NOMO-1 treated with dmso at 0.1 percent for 144 hours (cell line): ENCODE measurements around the gene RAB5IF.
"Not testable (repeated sequence)": the region's sequence is repeated elsewhere in the genome, so short reads cannot be mapped to it uniquely, and the experiment has no call there.

Experiments
- DNase-seq: peaks from one replicate; lab custom pipeline; 2025; ENCODE audit not compliant: unreplicated experiment; lab: John Stamatoyannopoulos, UW

The RAB5IF gene, protein sequence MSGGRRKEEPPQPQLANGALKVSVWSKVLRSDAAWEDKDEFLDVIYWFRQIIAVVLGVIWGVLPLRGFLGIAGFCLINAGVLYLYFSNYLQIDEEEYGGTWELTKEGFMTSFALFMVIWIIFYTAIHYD

DNA sequence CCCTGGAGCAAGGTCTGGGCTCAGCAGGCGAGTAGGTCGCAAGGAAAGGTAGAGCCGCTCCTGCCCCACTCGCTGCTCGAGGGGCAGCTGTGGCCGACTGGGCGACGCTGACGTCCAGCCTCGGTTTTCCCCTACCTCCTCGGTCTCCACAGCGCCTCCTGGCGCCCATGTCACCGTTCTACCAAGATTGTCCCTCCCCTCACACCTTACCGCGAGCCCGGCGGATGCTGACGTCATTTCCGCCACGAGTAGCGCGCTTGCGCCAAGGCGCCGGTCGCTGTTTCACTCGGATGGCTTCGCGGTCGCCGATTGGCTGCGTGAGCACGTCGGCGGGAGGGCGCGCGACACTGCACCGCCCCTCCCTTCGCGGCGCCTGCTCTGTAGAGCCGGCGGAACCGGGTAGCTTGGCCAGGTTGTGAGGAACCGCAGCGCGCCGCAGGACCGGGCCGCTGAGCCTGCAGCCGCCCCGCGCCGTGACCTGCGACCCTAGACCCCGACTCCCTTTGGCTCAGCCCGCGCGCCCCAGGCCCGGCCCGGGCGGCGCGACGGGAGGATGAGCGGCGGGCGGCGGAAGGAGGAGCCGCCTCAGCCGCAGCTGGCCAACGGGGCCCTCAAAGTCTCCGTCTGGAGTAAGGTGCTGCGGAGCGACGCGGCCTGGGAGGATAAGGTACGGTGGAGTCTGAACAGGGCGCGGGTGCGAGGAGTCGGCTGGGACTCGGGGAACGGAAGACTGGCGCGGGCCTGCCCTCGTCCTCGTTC lies at the start of gene RAB5IF:
Gene RAB5IF (plus strand): TSS at position 381 of the 759 bp plus-strand sequence. CDS start 173 bp downstream, at position 554.
- peak; percentile 98 for DNase-seq

- no peak for DNase-seq
These were observed 42.9 kb upstream of the RAB5IF start for GRCh38 chr20:36562724-36563123.

- DNase-seq: no peak
These were observed 42.2 kb upstream of the RAB5IF start for GRCh38 chr20:36563374-36563773.

DNA sequence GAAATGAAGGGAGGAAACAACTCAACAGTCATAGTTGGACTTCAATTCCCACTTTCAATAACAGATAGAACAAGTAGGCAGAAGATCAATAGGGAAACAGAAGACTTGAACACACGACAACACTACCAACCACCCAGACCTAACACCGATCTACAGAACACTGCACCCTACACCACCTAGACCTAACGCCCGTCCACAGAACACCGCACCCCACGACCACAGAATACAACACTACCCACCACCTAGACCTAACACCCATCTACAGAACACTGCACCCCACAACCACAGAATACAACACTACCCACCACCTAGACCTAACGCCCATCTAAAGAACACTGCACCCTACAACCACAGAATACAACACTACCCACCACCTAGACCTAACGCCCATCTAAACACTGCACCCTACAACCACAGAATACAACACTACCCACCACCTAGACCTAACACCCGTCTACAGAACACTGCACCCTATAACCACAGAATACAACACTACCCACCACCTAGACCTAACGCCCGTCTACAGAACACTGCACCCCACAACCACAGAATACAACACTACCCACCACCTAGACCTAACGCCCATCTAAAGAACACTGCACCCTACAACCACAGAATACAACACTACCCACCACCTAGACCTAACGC lies 41.4 kb upstream of the RAB5IF start:
- DNase-seq: not testable (repeated sequence)

DNA sequence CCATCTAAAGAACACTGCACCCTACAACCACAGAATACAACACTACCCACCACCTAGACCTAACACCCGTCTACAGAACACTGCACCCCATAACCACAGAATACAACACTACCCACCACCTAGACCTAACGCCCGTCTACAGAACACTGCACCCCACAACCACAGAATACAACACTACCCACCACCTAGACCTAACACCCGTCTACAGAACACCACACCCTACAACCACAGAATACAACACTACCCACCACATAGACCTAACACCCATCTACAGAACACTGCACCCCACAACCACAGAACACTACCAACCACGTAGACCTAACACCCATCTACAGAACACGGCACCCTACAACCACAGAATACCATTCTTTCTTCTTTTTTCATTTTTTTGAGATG lies 40.9 kb upstream of the RAB5IF start:
- not testable (repeated sequence) for DNase-seq

- DNase-seq: no peak
These were observed 40.1 kb upstream of the RAB5IF start for GRCh38 chr20:36565520-36565919.

DNA sequence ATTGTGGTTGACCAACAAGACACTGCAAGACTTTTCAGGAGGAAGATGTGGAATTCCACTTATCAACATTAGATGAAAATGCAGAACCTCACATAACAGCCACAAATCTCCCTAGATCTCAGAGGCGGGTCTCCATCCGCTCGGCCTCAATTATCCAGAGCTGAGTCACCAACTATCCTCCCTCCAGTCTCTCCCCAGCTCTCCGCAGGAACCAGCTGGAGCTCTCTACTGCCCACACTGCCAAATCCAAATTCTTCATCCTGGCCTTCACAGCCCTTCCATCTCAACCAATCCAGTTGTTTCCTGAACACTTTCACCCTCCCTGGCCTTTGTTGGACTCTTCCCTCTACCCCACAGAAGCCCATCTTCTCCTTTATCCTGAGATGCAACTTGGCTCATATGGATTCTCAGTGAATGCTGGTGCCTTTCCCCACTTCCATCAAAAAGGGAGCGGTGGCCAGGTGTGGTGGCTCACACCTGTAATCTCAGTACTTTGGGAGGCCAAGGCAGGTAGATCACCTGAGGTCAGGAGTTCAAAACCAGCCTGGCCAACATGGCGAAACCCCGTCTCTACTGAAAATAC lies 35.6 kb upstream of the RAB5IF start:
- no peak for DNase-seq

GRCh38 chr20:36571564-36572504 lies 33.7 kb upstream of the RAB5IF start:
- no peak for DNase-seq

- no peak for DNase-seq
These were observed 32.9 kb upstream of the RAB5IF start for GRCh38 chr20:36572701-36573102.

- peak; percentile 68 for DNase-seq
These were observed 32.3 kb upstream of the RAB5IF start, which contains the start of gene TGIF2 for GRCh38 chr20:36573103-36573797. TGIF2 (plus strand) TSS chr20:36573597; CDS start chr20:36578775, 5,178 bp downstream.

DNA sequence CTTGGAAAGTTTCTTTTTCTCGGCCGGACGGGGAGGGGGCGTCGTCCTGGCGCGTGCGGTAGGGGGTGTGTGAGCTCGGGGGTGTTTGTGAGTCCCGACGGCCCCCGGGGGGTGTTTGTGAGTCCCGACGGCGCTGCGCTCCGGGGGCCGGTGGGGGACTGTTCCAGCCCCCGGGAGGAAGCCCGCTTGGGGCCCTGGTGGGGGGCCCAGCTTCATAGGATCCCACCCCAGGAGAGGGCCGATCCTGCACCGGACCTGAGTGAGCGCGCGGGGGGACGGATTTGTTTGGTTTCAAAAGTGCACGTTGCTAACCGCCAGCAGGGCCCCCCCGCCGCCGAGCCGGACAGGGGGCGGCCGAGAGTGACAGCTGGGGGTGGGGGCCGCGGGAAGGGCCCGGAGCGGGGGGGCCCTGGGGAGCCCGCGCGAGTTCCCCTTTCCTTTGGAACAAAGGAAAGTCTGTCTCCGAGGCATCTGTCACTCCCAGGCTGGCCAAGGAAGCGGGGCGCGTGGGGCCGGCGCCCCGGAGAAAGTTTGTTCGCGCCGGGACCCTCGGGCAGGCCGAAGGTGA lies 31.7 kb upstream of the RAB5IF start:
- peak; percentile 14 for DNase-seq

- no peak for DNase-seq
These were observed 31.0 kb upstream of the RAB5IF start for GRCh38 chr20:36574366-36575135.

DNA sequence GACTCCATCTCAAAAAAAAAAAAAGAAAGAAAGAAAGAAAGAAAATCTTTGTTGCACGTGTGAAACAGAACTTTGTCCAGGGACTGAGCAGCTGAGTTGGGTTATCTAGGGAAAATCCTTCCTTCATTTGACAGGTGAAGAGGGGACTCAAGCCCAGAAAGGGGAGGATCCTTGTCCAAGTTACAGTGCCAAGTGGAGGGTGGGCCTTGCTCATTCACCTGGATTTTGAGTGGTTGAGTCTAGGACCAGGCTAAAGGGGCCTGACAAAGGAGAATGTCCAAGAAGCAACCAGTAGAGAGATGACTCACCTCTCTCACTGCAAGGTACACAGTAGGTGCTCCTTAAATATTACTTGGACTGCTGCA lies 29.5 kb upstream of the RAB5IF start:
- DNase-seq: no peak

DNA sequence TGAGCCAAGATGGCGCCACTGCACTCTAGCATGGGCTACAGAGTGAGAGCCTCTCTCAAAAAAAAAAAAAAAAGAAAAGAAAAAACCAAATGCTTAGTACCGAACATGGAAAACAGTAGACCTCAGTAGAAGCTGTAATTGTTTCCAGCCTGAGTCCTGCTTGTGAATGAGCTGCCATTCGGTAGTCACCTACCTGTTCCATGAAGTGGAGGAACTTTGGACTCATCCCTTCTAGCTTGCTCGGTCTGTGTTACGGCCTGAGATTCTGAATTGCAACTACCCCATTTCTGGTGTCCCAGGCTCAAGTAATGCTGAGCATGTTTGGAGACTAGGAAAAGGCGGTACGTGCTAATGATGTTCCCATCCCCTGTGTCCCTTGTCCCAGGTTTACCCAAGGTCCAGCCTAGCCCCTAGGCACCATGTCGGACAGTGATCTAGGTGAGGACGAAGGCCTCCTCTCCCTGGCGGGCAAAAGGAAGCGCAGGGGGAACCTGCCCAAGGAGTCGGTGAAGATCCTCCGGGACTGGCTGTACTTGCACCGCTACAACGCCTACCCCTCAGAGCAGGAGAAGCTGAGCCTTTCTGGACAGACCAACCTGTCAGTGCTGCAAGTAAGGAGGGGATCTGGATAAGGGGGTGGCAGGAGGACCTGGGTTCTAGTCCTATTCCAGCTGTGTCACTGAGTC lies 27.1 kb upstream of the RAB5IF start:
- no peak for DNase-seq

DNA sequence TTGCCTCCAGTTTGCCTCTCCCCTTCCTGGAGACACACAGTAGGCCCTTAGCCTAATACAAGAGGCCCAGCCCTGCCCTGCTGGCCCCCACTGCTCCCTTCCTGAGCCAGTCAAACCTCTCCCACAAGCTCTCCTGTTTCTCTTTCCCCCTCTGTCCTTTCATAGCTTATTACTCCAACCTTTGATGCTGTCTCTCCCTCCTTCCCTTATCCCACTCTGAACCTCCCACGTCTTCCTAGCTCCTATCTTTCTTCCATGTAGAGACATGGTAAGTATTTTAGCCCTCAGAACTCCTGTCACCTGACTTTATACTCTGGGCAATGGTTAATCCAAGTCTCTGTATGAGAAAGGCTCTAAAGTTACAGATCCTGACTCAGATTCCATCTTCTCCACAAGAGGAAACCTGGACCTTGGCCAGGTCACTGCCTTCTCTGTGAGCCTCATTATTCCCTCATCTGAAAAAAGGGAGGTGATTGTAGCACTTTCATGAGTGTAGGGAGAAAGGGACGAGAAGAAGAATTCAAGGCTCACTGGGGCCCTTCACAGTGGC lies 25.5 kb upstream of the RAB5IF start:
- DNase-seq: no peak

- no peak for DNase-seq
These were observed 23.3 kb upstream of the RAB5IF start for GRCh38 chr20:36582322-36582721.

- no peak for DNase-seq
These were observed 22.8 kb upstream of the RAB5IF start for GRCh38 chr20:36582821-36583220.

DNA sequence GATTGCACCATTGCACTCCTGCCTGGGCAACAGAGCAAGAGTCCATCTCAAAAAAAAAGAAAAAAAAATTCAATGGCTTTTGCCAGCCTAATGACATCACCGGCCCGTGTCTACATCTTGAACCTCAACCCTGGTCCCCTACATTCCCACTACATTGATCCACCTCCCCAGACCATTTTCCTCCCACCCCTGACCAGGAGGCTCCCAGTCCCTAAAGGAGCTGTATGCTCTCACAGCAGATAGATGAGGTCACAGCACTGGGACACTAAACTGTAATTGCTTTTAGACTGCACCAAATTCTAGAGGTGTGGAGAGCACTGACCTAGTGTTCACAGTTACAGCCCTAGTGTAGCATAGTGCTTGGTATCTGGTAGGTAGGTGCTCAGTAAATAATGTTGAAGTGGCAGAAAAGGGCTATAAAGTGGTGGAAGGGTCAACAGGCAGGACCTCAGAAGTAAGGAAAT lies 21.5 kb upstream of the RAB5IF start:
- no peak for DNase-seq
